K562 (cell line): ENCODE results near the gene RAP1GDS1. TPM values are rescaled to one million over a fixed set of nuclear protein-coding genes. Genes with fewer than 3 reads are reported as not detected.
"Not testable (repeated sequence)": the region's sequence is repeated elsewhere in the genome, so short reads cannot be mapped to it uniquely, and the experiment has no call there.

Source experiments
- ATAC-seq: fragments of 200-7000 bp; cut with Tn5 transposase; 3 replicates; pipeline ENCODE4 v1.9.1; 2020; ENCODE audit warnings: moderate library complexity
- BruUV-seq: library from RNA; stranded (reverse); fragments of 400-500 nt; replicated peaks from 2 replicates; lab custom pipeline; 2021; lab: Mats Ljungman, UMichigan
- CTCF ChIA-PET: fragments of 300-600 bp; formaldehyde crosslinking; extraction: SDS; loops from one replicate; lab custom pipeline; 2021; ENCODE audit warnings: low intra/inter-chr PET ratio; lab: Yijun Ruan, JAX
- POLR2A ChIA-PET: fragments of 300-600, 350-650 bp; sonication (Branson Sonifier 250); formaldehyde crosslinking; extraction: SDS; loops from one replicate; lab custom pipeline; 2021; ENCODE audit warnings: antibody characterized with exemption, inconsistent platforms; lab: Yijun Ruan, JAX
- DNase-seq, 4 experiments: peaks; one replicate each; pipeline versions ENCODE4 v3.0.0 to v3.0.0-alpha.2; 2011 to 2018; ENCODE audit warnings: low spot score in 3 of 4, mixed read lengths in 3 of 4; ENCODE audit errors: extremely low read depth in 1 of 4
- FAIRE-seq: peaks from 2 replicates; lab custom pipeline; 2011; peaks lifted over from hg19 to GRCh38; lab: Jason Lieb, UNC
- H2AFZ ChIP-seq: 2 replicates; pipeline ENCODE4 v1.6.0; 2011; ENCODE audit warnings: low read depth, low read length, control low read depth, inconsistent platforms
- H3K27ac ChIP-seq: fragments of 200-600 bp; 3 replicates; pipeline ENCODE4 v1.8.0; 2011; ENCODE audit warnings: low read depth, mild to moderate bottlenecking, control low read depth, inconsistent platforms, low read length, moderate library complexity, mixed read lengths; ENCODE audit errors: extremely low read depth
- H3K27me3 ChIP-seq, 2 experiments: fragments of 300-600 bp in 1 of 2; 2 replicates in 1 of 2; 3 replicates in 1 of 2; pipeline versions ENCODE4 v1.6.0 to v1.8.0; 2011; ENCODE audit warnings: inconsistent platforms in 2 of 2, low read length in 2 of 2, mild to moderate bottlenecking in 1 of 2, mixed read lengths in 1 of 2, moderate library complexity in 1 of 2; ENCODE audit not compliant: control insufficient read depth in 2 of 2, insufficient read depth in 2 of 2
- H3K36me3 ChIP-seq: fragments of 300-600 bp; 3 replicates; pipeline ENCODE4 v1.8.0; 2011; ENCODE audit warnings: mild to moderate bottlenecking, low read length, inconsistent platforms; ENCODE audit not compliant: control insufficient read depth, insufficient read depth
- H3K4me1 ChIP-seq, 2 experiments: fragments of 200-600 bp in 1 of 2; replicated peaks in 1 of 2; 2 replicates in 1 of 2; 3 replicates in 1 of 2; pipeline versions ENCODE4 v1.5.1 to v1.8.0; 2011; ENCODE audit warnings: inconsistent platforms in 2 of 2, low read length in 2 of 2, mild to moderate bottlenecking in 1 of 2, mixed read lengths in 1 of 2, moderate library complexity in 1 of 2; ENCODE audit not compliant: control insufficient read depth in 2 of 2, insufficient read depth in 2 of 2
- H3K4me2 ChIP-seq: 2 replicates; pipeline ENCODE4 v1.6.1; 2011; ENCODE audit warnings: low read length, control low read depth, inconsistent platforms, mixed read lengths; ENCODE audit not compliant: insufficient read depth
- H3K4me3 ChIP-seq: fragments of 200-600 bp; sonication (generic), shearing (Covaris generic); 2 replicates; pipeline ENCODE4 v1.5.1; 2016; ENCODE audit warnings: control low read depth, inconsistent platforms
- H3K79me2 ChIP-seq: fragments of 200-600 bp; 3 replicates; pipeline ENCODE4 v1.8.0; 2011; ENCODE audit warnings: low read length, inconsistent platforms; ENCODE audit not compliant: control insufficient read depth, insufficient read depth
- H3K9ac ChIP-seq, 2 experiments: 2 replicates each; pipeline versions ENCODE4 v1.6.0 to v1.6.1; 2011; ENCODE audit warnings: low read depth in 2 of 2, low read length in 2 of 2, control low read depth in 1 of 2, inconsistent platforms in 1 of 2, mild to moderate bottlenecking in 1 of 2, mixed read lengths in 1 of 2; ENCODE audit not compliant: insufficient read depth in 1 of 2
- H3K9me1 ChIP-seq: one replicate; pipeline ENCODE4 v1.6.0; 2011; ENCODE audit warnings: inconsistent platforms, mild to moderate bottlenecking, low read length, moderate library complexity; ENCODE audit not compliant: control insufficient read depth, insufficient read depth
- H3K9me3 ChIP-seq: replicated peaks from 2 replicates; pipeline ENCODE4 v1.5.1; 2011; ENCODE audit warnings: low read depth, low read length, inconsistent platforms; ENCODE audit not compliant: control insufficient read depth, insufficient read depth
- H4K20me1 ChIP-seq: replicated peaks from 2 replicates; pipeline ENCODE4 v1.6.1; 2011; ENCODE audit warnings: low read length, inconsistent platforms, mixed read lengths; ENCODE audit not compliant: control insufficient read depth, insufficient read depth
- HNRNPK ChIP-seq: fragments of 200-400 bp; formaldehyde crosslinking; IDR thresholded peaks from one replicate; pipeline ENCODE4 v1.6.1; 2018; ENCODE audit warnings: mild to moderate bottlenecking, low read depth, low read length; ENCODE audit not compliant: poor library complexity, severe bottlenecking
- HNRNPL ChIP-seq: fragments of 200-400 bp; formaldehyde crosslinking; IDR thresholded peaks from 2 replicates; pipeline ENCODE4 v1.6.1; 2017; ENCODE audit warnings: low read depth, mild to moderate bottlenecking, low read length
- MAZ ChIP-seq, 2 experiments: fragments of 450-650 bp in 1 of 2; sonication (generic) in 1 of 2; formaldehyde crosslinking; IDR thresholded peaks in 1 of 2; conservative IDR thresholded peaks in 1 of 2; 2 replicates each; pipeline versions ENCODE4 v1.4.0 to v1.5.0; 2020; ENCODE audit warnings: mild to moderate bottlenecking in 1 of 2, missing genetic modification reagents in 1 of 2
- MCM2 ChIP-seq: fragments of 450-650 bp; IDR thresholded peaks from 2 replicates; pipeline ENCODE4 v1.6.1; 2017; ENCODE audit warnings: low read depth, mild to moderate bottlenecking
- MCM5 ChIP-seq: fragments of 450-650 bp; IDR thresholded peaks from 2 replicates; pipeline ENCODE4 v1.6.1; 2016; ENCODE audit warnings: low read depth
- TAF7 ChIP-seq: fragments of 450-650 bp; IDR thresholded peaks from 2 replicates; pipeline ENCODE4 v1.6.1; 2016; ENCODE audit warnings: missing genetic modification characterization, missing compliant biosample characterization
- YY1 ChIP-seq, 3 experiments: IDR thresholded peaks; 2 replicates each; pipeline ENCODE4 v1.6.1; 2011; ENCODE audit warnings: low read length in 2 of 3, mild to moderate bottlenecking in 2 of 3, moderate library complexity in 2 of 3, borderline replicate concordance in 1 of 3, control low read depth in 1 of 3, low read depth in 1 of 3; ENCODE audit not compliant: insufficient read depth in 3 of 3, insufficient replicate concordance in 2 of 3, control insufficient read depth in 1 of 3, insufficient read length in 1 of 3; ENCODE audit errors: extremely low read depth in 1 of 3
- ZNF398 ChIP-seq: fragments of 250-450 bp; sonication (Bioruptor Pico); IDR thresholded peaks from 2 replicates; pipeline ENCODE4 v1.8.0; 2021; ENCODE audit warnings: moderate library complexity, mild to moderate bottlenecking, inconsistent platforms
- WGBS: fragments of 100-300 bp; shearing (Covaris generic); methylation state at CpG from one replicate; pipeline ENCODE4 v1.1.6; 2016; ENCODE audit warnings: low coverage, mixed read lengths; ENCODE audit not compliant: insufficient coverage; ENCODE audit errors: missing lambda C conversion rate; 5-methylcytosine and 5-hydroxymethylcytosine counted together
- in situ Hi-C: fragments of 300-500 bp; cut with MboI; formaldehyde crosslinking; loops from 4 replicates; pipeline ENCODE4 v1.15.0; 2018; ENCODE audit warnings: inconsistent platforms, mixed read lengths
- intact Hi-C: fragments of 100-400 bp; cut with micrococcal nuclease; formaldehyde crosslinking; loops from 2 replicates; pipeline ENCODE4 v1.14.2; 2022
- polyA plus RNA-seq, 8 experiments: library from polyadenylated mRNA; depleted of rRNA in 4 of 8; stranded (reverse) in 5 of 8; unstranded in 3 of 8; fragments of >200 nt; fragmentation: Nextera tagmentation in 2 of 8; fragmentation: Illumina TruSeq in 1 of 8; extraction: Ambion mirVana in 2 of 8; extraction: Trizol in 1 of 8; gene quantifications; 2 replicates each; pipeline versions ENCODE4 v1.2.1 to v1.2.3, GENCODE V29; 2011 to 2014; ENCODE audit warnings: inconsistent platforms in 1 of 8, missing spikeins in 1 of 8
- total RNA-seq, 7 experiments: library from RNA; depleted of rRNA in 6 of 7; stranded (reverse); fragments of >200 nt in 6 of 7; fragmentation: Illumina TruSeq in 2 of 7; extraction: Trizol in 2 of 7; gene quantifications; 2 replicates each; pipeline versions ENCODE4 v1.2.1 to v1.2.3, GENCODE V29; 2011 to 2021; ENCODE audit warnings: low replicate concordance in 1 of 7

Gene RAP1GDS1
- total and polyA plus RNA-seq, 9 of the 15 experiments (the other 6 are each of a cell fraction or from before 2014, with no cell fraction given) = 27.2 to 55.6 (median 31.5) TPM

- no peak for TF ChIP-seq YY1 (IDR thresholded peaks at IDR 0.05; ENCODE audit: borderline replicate concordance in 1 of 3, control insufficient read depth in 1 of 3, extremely low read depth in 1 of 3, insufficient read depth in 3 of 3, insufficient read length in 1 of 3, insufficient replicate concordance in 2 of 3, low read depth in 1 of 3, low read length in 2 of 3)
- no peak for TF ChIP-seq MAZ (CRISPR knock-in tag; conservative IDR thresholded peaks at IDR 0.05 in 1 of 2, IDR thresholded peaks at IDR 0.05 in 1 of 2)
- TF ChIP-seq HNRNPK = no peak
- no peak for TF ChIP-seq ZNF398 (CRISPR knock-in tag)
- no peak for TF ChIP-seq TAF7
- TF ChIP-seq MCM2 = no peak
- TF ChIP-seq MCM5 = no peak
- TF ChIP-seq HNRNPL = no peak
These were observed 215.7 kb downstream of the RAP1GDS1 start (continued) for GRCh38 chr4:98476891-98477290.

GRCh38 chr4:98479590-98479989 lies 218.4 kb downstream of the RAP1GDS1 start:
- H3K79me2 ChIP-seq, BruUV-seq, CTCF ChIA-PET, H3K9ac ChIP-seq, H3K36me3 ChIP-seq, DNase-seq, H3K4me1 ChIP-seq, H3K9me3 ChIP-seq, ATAC-seq, FAIRE-seq, H2AFZ ChIP-seq, H3K4me2 ChIP-seq, in situ Hi-C loops, H3K9me1 ChIP-seq, POLR2A ChIA-PET, H3K27ac ChIP-seq, H4K20me1 ChIP-seq, H3K4me3 ChIP-seq, intact Hi-C loops: not testable (repeated sequence)
- H3K27me3 ChIP-seq = peaks cover 5 to 10% of the 10 kb centered on the region in 2 experiments; a peak in 4 of 5 replicates
- WGBS = 12% methylated on average over 2 of the region's 2 CpGs
